H1 (cell line): ENCODE data around the gene DVL2.

Experiments
- HDAC2 ChIP-seq, 2 experiments: fragments of 300-600 bp in 1 of 2; sonication (generic) in 1 of 2; IDR thresholded peaks; 2 replicates each; pipeline ENCODE4 v1.6.1; 2011 to 2012; ENCODE audit warnings: low read depth in 2 of 2, low read length in 2 of 2, mild to moderate bottlenecking in 2 of 2, moderate library complexity in 2 of 2, borderline replicate concordance in 1 of 2, inconsistent platforms in 1 of 2
- POLR2AphosphoS5 ChIP-seq: IDR thresholded peaks from 2 replicates; pipeline ENCODE4 v1.6.1; 2011; ENCODE audit warnings: low read depth, low read length
- TF ChIP-seq, protein P1 (sequence below), 3 experiments: IDR thresholded peaks; 1 replicate in 2 of 3; 2 replicates in 1 of 3; pipeline versions ENCODE4 v1.5.1 to v1.6.1; 2011; ENCODE audit warnings: low read length in 3 of 3, mild to moderate bottlenecking in 3 of 3, inconsistent platforms in 2 of 3, low read depth in 1 of 3, moderate library complexity in 1 of 3; ENCODE audit not compliant: insufficient read depth in 1 of 3; ENCODE audit errors: control extremely low read depth in 1 of 3

- no peak for TF ChIP-seq POLR2AphosphoS5
- TF ChIP-seq, protein P1, sequence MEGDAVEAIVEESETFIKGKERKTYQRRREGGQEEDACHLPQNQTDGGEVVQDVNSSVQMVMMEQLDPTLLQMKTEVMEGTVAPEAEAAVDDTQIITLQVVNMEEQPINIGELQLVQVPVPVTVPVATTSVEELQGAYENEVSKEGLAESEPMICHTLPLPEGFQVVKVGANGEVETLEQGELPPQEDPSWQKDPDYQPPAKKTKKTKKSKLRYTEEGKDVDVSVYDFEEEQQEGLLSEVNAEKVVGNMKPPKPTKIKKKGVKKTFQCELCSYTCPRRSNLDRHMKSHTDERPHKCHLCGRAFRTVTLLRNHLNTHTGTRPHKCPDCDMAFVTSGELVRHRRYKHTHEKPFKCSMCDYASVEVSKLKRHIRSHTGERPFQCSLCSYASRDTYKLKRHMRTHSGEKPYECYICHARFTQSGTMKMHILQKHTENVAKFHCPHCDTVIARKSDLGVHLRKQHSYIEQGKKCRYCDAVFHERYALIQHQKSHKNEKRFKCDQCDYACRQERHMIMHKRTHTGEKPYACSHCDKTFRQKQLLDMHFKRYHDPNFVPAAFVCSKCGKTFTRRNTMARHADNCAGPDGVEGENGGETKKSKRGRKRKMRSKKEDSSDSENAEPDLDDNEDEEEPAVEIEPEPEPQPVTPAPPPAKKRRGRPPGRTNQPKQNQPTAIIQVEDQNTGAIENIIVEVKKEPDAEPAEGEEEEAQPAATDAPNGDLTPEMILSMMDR (IDR thresholded peaks at IDR 0.05; ENCODE audit: control extremely low read depth in 1 of 3, insufficient read depth in 1 of 3, low read depth in 1 of 3, low read length in 3 of 3) = no peak
- TF ChIP-seq HDAC2 (IDR thresholded peaks at IDR 0.05; ENCODE audit: borderline replicate concordance in 1 of 2, low read depth in 2 of 2, low read length in 2 of 2) = no peak
These were observed 14.5 kb upstream of the DVL2 start for GRCh38 chr17:7248796-7249195.
